ENCODE data around the gene DDR2.

DNA sequence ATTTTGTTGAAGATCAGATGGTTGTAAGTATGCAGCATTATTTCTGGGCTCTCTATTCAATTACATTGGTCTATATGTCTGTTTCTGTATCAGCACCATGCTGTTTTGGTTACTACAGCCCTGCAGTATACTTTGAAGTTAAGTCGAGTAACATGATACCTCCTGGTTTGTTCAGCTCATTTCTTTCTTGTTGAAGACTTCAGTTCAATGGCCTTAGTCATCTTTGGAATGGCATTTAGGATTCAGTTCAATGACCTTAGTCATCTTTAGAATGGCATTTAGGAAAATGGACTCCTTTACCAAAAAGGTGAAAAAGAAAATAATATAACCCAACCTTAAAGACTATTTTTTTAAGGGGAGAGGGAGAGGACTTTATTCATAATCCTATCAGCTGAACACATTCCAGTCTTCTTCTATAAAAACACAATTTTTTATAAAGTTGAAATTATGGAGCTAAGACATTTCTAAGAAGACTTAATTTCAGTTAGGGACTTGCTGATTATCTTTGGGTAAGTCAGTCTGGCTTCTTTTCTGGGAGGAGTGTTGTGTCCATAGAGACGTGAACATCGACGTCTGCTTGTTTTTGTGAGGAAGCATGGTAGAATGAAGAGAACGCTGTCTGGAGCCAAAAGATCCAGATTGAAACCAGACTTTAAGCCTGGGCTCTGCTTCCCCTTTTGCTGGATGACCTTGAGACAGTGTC is 48.3 kb downstream of the DDR2 start:
- TF ChIP-seq, protein P1, sequence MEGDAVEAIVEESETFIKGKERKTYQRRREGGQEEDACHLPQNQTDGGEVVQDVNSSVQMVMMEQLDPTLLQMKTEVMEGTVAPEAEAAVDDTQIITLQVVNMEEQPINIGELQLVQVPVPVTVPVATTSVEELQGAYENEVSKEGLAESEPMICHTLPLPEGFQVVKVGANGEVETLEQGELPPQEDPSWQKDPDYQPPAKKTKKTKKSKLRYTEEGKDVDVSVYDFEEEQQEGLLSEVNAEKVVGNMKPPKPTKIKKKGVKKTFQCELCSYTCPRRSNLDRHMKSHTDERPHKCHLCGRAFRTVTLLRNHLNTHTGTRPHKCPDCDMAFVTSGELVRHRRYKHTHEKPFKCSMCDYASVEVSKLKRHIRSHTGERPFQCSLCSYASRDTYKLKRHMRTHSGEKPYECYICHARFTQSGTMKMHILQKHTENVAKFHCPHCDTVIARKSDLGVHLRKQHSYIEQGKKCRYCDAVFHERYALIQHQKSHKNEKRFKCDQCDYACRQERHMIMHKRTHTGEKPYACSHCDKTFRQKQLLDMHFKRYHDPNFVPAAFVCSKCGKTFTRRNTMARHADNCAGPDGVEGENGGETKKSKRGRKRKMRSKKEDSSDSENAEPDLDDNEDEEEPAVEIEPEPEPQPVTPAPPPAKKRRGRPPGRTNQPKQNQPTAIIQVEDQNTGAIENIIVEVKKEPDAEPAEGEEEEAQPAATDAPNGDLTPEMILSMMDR (IDR thresholded peaks at IDR 0.05; ENCODE audit: low read depth, low read length) = no peak
- no peak for TF ChIP-seq POLR2A (IDR thresholded peaks at IDR 0.05; ENCODE audit: extremely low read depth, insufficient read length)
- TF ChIP-seq, protein P2, sequence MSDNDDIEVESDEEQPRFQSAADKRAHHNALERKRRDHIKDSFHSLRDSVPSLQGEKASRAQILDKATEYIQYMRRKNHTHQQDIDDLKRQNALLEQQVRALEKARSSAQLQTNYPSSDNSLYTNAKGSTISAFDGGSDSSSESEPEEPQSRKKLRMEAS (IDR thresholded peaks at IDR 0.05; ENCODE audit: low read depth, low read length) = no peak
- TF ChIP-seq MYC (IDR thresholded peaks at IDR 0.05; ENCODE audit: low read depth, low read length) = no peak
